ENCODE data around the gene SMIM13.

GRCh38 chr6:11083491-11083890 lies 10.1 kb upstream of the SMIM13 start:
- TF ChIP-seq CTCF (IDR thresholded peaks at IDR 0.05; ENCODE audit: low read depth, low read length) (no peak), EZH2phosphoT487 (IDR thresholded peaks at IDR 0.05; ENCODE audit: low read depth) (no peak)
